H1 (cell line): ENCODE results near the gene FRMD5. TPM values are rescaled to one million over a fixed set of nuclear protein-coding genes. Genes with fewer than 3 reads are reported as not detected.

Source experiments
- CTCF ChIA-PET: fragments of 300-600 bp; sonication (Branson Sonifier 250); formaldehyde crosslinking; loops from one replicate; lab custom pipeline; 2021; ENCODE audit not compliant: partially characterized antibody; lab: Charles Lee
- POLR2A ChIA-PET: fragments of 300-600 bp; sonication (Branson Sonifier 250); formaldehyde crosslinking; loops from one replicate; lab custom pipeline; 2021; ENCODE audit warnings: inconsistent platforms; ENCODE audit not compliant: partially characterized antibody; lab: Charles Lee
- DNase-seq, 2 experiments: peaks; one replicate each; pipeline versions ENCODE4 v3.0.0 to v3.0.0-alpha.2; 2010 to 2022; ENCODE audit warnings: low spot score in 2 of 2, low read depth in 1 of 2, mixed read lengths in 1 of 2
- FAIRE-seq: peaks from 2 replicates; lab custom pipeline; 2011; peaks lifted over from hg19 to GRCh38; lab: Jason Lieb, UNC
- H2AFZ ChIP-seq: 2 replicates; pipeline ENCODE4 v1.8.1; 2012; ENCODE audit warnings: low read length, inconsistent platforms
- H2AK5ac ChIP-seq: 2 replicates; pipeline ENCODE4 v1.6.1; 2013; ENCODE audit warnings: low read depth, low read length
- H2BK120ac ChIP-seq: replicated peaks from 2 replicates; pipeline ENCODE3; 2013; ENCODE audit warnings: low read depth, low read length, inconsistent platforms
- H2BK12ac ChIP-seq: 2 replicates; pipeline ENCODE4 v1.6.1; 2013; ENCODE audit warnings: low read depth, low read length
- H2BK15ac ChIP-seq: 2 replicates; pipeline ENCODE4 v1.6.1; 2013; ENCODE audit warnings: low read length
- H2BK20ac ChIP-seq: 2 replicates; pipeline ENCODE4 v1.6.1; 2013; ENCODE audit warnings: low read length
- H2BK5ac ChIP-seq: 2 replicates; pipeline ENCODE4 v1.6.1; 2013; ENCODE audit warnings: low read depth, low read length
- H3K14ac ChIP-seq: 2 replicates; pipeline ENCODE4 v1.6.1; 2013; ENCODE audit warnings: inconsistent platforms; ENCODE audit not compliant: insufficient read length
- H3K18ac ChIP-seq: 2 replicates; pipeline ENCODE4 v1.6.1; 2013; ENCODE audit warnings: low read length; ENCODE audit errors: extremely low read depth
- H3K23ac ChIP-seq: 2 replicates; pipeline ENCODE4 v1.6.1; 2013; ENCODE audit warnings: inconsistent platforms; ENCODE audit not compliant: insufficient read length
- H3K23me2 ChIP-seq: 2 replicates; pipeline ENCODE4 v1.6.1; 2013; ENCODE audit warnings: low read depth, low read length
- H3K27ac ChIP-seq: 2 replicates; pipeline ENCODE4 v1.6.1; 2011; ENCODE audit warnings: low read depth, low read length, inconsistent platforms
- H3K27me3 ChIP-seq, 4 experiments: replicated peaks in 1 of 4; 1 replicate in 1 of 4; 2 replicates in 3 of 4; pipeline versions ENCODE4 v1.6.1 to v1.8.1; 2011 to 2013; ENCODE audit warnings: low read length in 3 of 4, mild to moderate bottlenecking in 3 of 4, inconsistent platforms in 2 of 4, mixed read lengths in 2 of 4, moderate library complexity in 1 of 4; ENCODE audit not compliant: control insufficient read depth in 3 of 4, insufficient read depth in 3 of 4; ENCODE audit errors: extremely low read depth in 1 of 4
- H3K36me3 ChIP-seq, 4 experiments: 2 replicates each; pipeline versions ENCODE4 v1.6.1 to v1.8.1; 2011 to 2013; ENCODE audit warnings: mild to moderate bottlenecking in 4 of 4, low read length in 3 of 4, moderate library complexity in 2 of 4, control low read depth in 1 of 4, inconsistent platforms in 1 of 4; ENCODE audit not compliant: insufficient read depth in 4 of 4, control insufficient read depth in 2 of 4
- H3K4ac ChIP-seq: replicated peaks from 2 replicates; pipeline ENCODE3; 2013; ENCODE audit warnings: low read length, low read depth, mixed read lengths, inconsistent platforms; ENCODE audit not compliant: insufficient read length
- H3K4me1 ChIP-seq, 4 experiments: replicated peaks in 1 of 4; 1 replicate in 1 of 4; 2 replicates in 3 of 4; pipeline versions ENCODE4 v1.6.1 to v1.8.1; 2011 to 2013; ENCODE audit warnings: low read length in 3 of 4, inconsistent platforms in 2 of 4, mixed read lengths in 1 of 4; ENCODE audit not compliant: insufficient read depth in 4 of 4, control insufficient read depth in 3 of 4
- H3K4me2 ChIP-seq, 2 experiments: 2 replicates each; pipeline versions ENCODE4 v1.6.1 to v1.8.1; 2011 to 2013; ENCODE audit warnings: low read depth in 2 of 2, low read length in 2 of 2, control low read depth in 1 of 2, inconsistent platforms in 1 of 2, mild to moderate bottlenecking in 1 of 2; ENCODE audit not compliant: insufficient read depth in 1 of 2
- H3K4me3 ChIP-seq, 4 experiments: fragments of 200-600, 300-600 bp in 1 of 4; sonication (generic), shearing (Covaris generic), sonication (Bioruptor Twin) in 1 of 4; 2 replicates each; pipeline versions ENCODE4 v1.5.1 to v1.8.1; 2011 to 2016; ENCODE audit warnings: low read length in 4 of 4, low read depth in 3 of 4, control low read depth in 2 of 4, inconsistent platforms in 2 of 4, mild to moderate bottlenecking in 2 of 4, mixed read lengths in 1 of 4, moderate library complexity in 1 of 4; ENCODE audit not compliant: insufficient read depth in 2 of 4; ENCODE audit errors: extremely low read depth in 1 of 4
- H3K56ac ChIP-seq: replicated peaks from 2 replicates; pipeline ENCODE3; 2013; ENCODE audit warnings: low read depth, mild to moderate bottlenecking, mixed read lengths, low read length, inconsistent platforms; ENCODE audit not compliant: insufficient read length
- H3K79me1 ChIP-seq: 2 replicates; pipeline ENCODE4 v1.6.1; 2013; ENCODE audit warnings: low read depth, low read length, control low read depth
- H3K79me2 ChIP-seq, 2 experiments: 2 replicates each; pipeline versions ENCODE4 v1.6.1 to v1.8.1; 2012 to 2013; ENCODE audit warnings: low read length in 2 of 2, mild to moderate bottlenecking in 2 of 2, inconsistent platforms in 1 of 2; ENCODE audit not compliant: insufficient read depth in 2 of 2, control insufficient read depth in 1 of 2
- H3K9ac ChIP-seq, 4 experiments: replicated peaks in 1 of 4; 1 replicate in 1 of 4; 2 replicates in 3 of 4; pipeline versions ENCODE4 v1.6.1 to v1.8.1; 2011 to 2013; ENCODE audit warnings: low read depth in 3 of 4, low read length in 3 of 4, control low read depth in 2 of 4, mild to moderate bottlenecking in 2 of 4, moderate library complexity in 2 of 4, inconsistent platforms in 1 of 4; ENCODE audit errors: extremely low read depth in 1 of 4
- H3K9me3 ChIP-seq, 2 experiments: 2 replicates each; pipeline versions ENCODE4 v1.6.1 to v1.8.1; 2012 to 2013; ENCODE audit warnings: mild to moderate bottlenecking in 2 of 2, moderate library complexity in 2 of 2, control low read depth in 1 of 2, inconsistent platforms in 1 of 2, low read depth in 1 of 2, low read length in 1 of 2, mixed read lengths in 1 of 2; ENCODE audit not compliant: insufficient read depth in 2 of 2
- H4K20me1 ChIP-seq, 2 experiments: replicated peaks in 1 of 2; 2 replicates each; pipeline versions ENCODE3 to v1.8.1; 2011 to 2013; ENCODE audit warnings: inconsistent platforms in 2 of 2, low read length in 2 of 2, mild to moderate bottlenecking in 1 of 2; ENCODE audit not compliant: insufficient read depth in 2 of 2, control insufficient read depth in 1 of 2
- H4K5ac ChIP-seq: 2 replicates; pipeline ENCODE4 v1.6.1; 2013; ENCODE audit warnings: low read length, low read depth, mixed read lengths, inconsistent platforms; ENCODE audit not compliant: insufficient read length
- H4K8ac ChIP-seq: 2 replicates; pipeline ENCODE4 v1.8.0; 2013; ENCODE audit warnings: mild to moderate bottlenecking, moderate library complexity, low read length, inconsistent platforms; ENCODE audit not compliant: insufficient read depth; ENCODE audit errors: extremely low read depth
- H4K91ac ChIP-seq: replicated peaks from 2 replicates; pipeline ENCODE3; 2013; ENCODE audit warnings: low read length, mixed read lengths, inconsistent platforms; ENCODE audit not compliant: insufficient read length
- ASH2L ChIP-seq: fragments of 200-600, 300-600 bp; sonication (generic); IDR thresholded peaks from one replicate; pipeline ENCODE4 v1.7.1; 2017; ENCODE audit warnings: low read length
- BRCA1 ChIP-seq: IDR thresholded peaks from 2 replicates; pipeline ENCODE4 v1.6.1; 2012; ENCODE audit warnings: low read depth, low read length, improper control_type of control experiment
- CTBP2 ChIP-seq: IDR thresholded peaks from 2 replicates; pipeline ENCODE4 v1.7.0; 2011; ENCODE audit warnings: borderline replicate concordance, mild to moderate bottlenecking, moderate library complexity, mixed read lengths, low read length; ENCODE audit not compliant: insufficient read depth, insufficient read length
- HDAC6 ChIP-seq: IDR thresholded peaks from one replicate; pipeline ENCODE4 v1.7.1; 2012; ENCODE audit warnings: low read depth, mild to moderate bottlenecking, inconsistent platforms, low read length, moderate library complexity
- JUND ChIP-seq: IDR thresholded peaks from 2 replicates; pipeline ENCODE4 v1.6.1; 2011; ENCODE audit warnings: mild to moderate bottlenecking, improper control_type of control experiment, low read length
- PHF8 ChIP-seq: fragments of 200-600 bp; sonication (generic); conservative IDR thresholded peaks from 2 replicates; pipeline ENCODE4 v1.7.1; 2012; ENCODE audit warnings: low read depth, mild to moderate bottlenecking, inconsistent platforms, low read length, moderate library complexity
- POLR2AphosphoS5 ChIP-seq: IDR thresholded peaks from 2 replicates; pipeline ENCODE4 v1.6.1; 2011; ENCODE audit warnings: low read depth, low read length
- POU5F1 ChIP-seq: IDR thresholded peaks from 2 replicates; pipeline ENCODE4 v1.6.1; 2011; ENCODE audit warnings: low read depth, mild to moderate bottlenecking, low read length, moderate library complexity
- RAD21 ChIP-seq, 2 experiments: IDR thresholded peaks in 1 of 2; conservative IDR thresholded peaks in 1 of 2; 2 replicates each; pipeline ENCODE4 v1.6.1; 2011; ENCODE audit warnings: low read depth in 2 of 2, low read length in 2 of 2, improper control_type of control experiment in 1 of 2, inconsistent platforms in 1 of 2, mild to moderate bottlenecking in 1 of 2, moderate library complexity in 1 of 2
- RNF2 ChIP-seq: fragments of 200-900, 300-1000 bp; sonication (generic); IDR thresholded peaks from 2 replicates; pipeline ENCODE4 v1.7.1; 2016; ENCODE audit warnings: borderline replicate concordance, low read depth, mild to moderate bottlenecking, antibody characterized with exemption, low read length; ENCODE audit not compliant: poor library complexity, severe bottlenecking; ENCODE audit errors: missing control alignments
- SP1 ChIP-seq: IDR thresholded peaks from 2 replicates; pipeline ENCODE4 v1.6.1; 2011; ENCODE audit warnings: low read depth, low read length
- TAF7 ChIP-seq: optimal IDR thresholded peaks from 2 replicates; pipeline ENCODE3; 2011; ENCODE audit warnings: low read depth, mild to moderate bottlenecking, inconsistent platforms, low read length, moderate library complexity, borderline replicate concordance
- WGBS, 2 experiments: shearing (Covaris generic) in 1 of 2; methylation state at CpG; one replicate each; pipeline versions ENCODE4 v1.1.6 to v1.1.7; 2013 to 2015; ENCODE audit warnings: low lambda C conversion rate in 2 of 2, mixed read lengths in 2 of 2, inconsistent platforms in 1 of 2, low coverage in 1 of 2, missing lambda C conversion rate in 1 of 2; ENCODE audit not compliant: insufficient replicate concordance in 2 of 2, insufficient coverage in 1 of 2, insufficient read length in 1 of 2; ENCODE audit errors: extremely low coverage in 1 of 2, missing lambda C conversion rate in 1 of 2; 5-methylcytosine and 5-hydroxymethylcytosine counted together
- polyA plus RNA-seq, 7 experiments: library from polyadenylated mRNA; depleted of rRNA in 3 of 7; stranded (reverse) in 5 of 7; unstranded in 2 of 7; fragments of >200 nt in 5 of 7; fragments of 200-250 nt in 2 of 7; gene quantifications; 1 replicate in 5 of 7; 2 replicates in 1 of 7; 4 replicates in 1 of 7; pipeline versions ENCODE4 v1.2.1 to v1.2.3, GENCODE V29; 2011 to 2013; ENCODE audit warnings: missing spikeins in 2 of 7, mixed read lengths in 2 of 7
- total RNA-seq: library from RNA; stranded (reverse); fragmentation: NEBNext Ultra II Directional; extraction: Animal tissue kit (Norgen Biotek cat#: 25700); gene quantifications from 2 replicates; pipeline ENCODE4 v1.2.1, GENCODE V29; 2021

FRMD5 gene
- total and polyA plus RNA-seq, 2 of the 8 experiments (the other 6 are each of a cell fraction or from before 2014, with no cell fraction given), result 10.1 to 12.6 TPM

- POLR2A ChIA-PET, result interaction anchor here (1.0 kb wide), 1 partner anchor 320 kb away, joined by 3 read pairs; no protein-coding TSS in a partner anchor
- WGBS, 2 experiments, result 76% methylated on average over 1 of the region's 1 CpG; no CpG with 5 or more reads in 1 of the 2 experiments
- CTCF ChIA-PET, result interaction anchor here (0.6 to 1.0 kb wide), 3 partner anchors 263 to 318 kb away, joined by 3 read pairs; no protein-coding TSS in a partner anchor
These were observed 27.4 kb upstream of the FRMD5 start for GRCh38 chr15:44222478-44222877.

More at GRCh38 chr15:44222478-44222877, 27.4 kb upstream of the FRMD5 start:
- Histone ChIP-seq H3K79me2 (no peaks in the 10 kb centered on the region), H3K4me3 (no peak overlapping the region), H2BK12ac (no peak overlapping the region), H4K5ac (no peak overlapping the region), H3K79me1 (no peaks in the 10 kb centered on the region), H2BK15ac (no peak overlapping the region), H2BK20ac (no peak overlapping the region), H4K91ac (no peak overlapping the region), H3K27ac (no peak overlapping the region), H3K36me3 (no peaks in the 10 kb centered on the region), H3K9me3 (no peaks in the 10 kb centered on the region), H3K27me3 (no peaks in the 10 kb centered on the region), H3K4me1 (peaks cover 0 to 5% (median 2%) of the 10 kb centered on the region in 4 experiments; a peak in 2 of 7 replicates), H3K18ac (no peak overlapping the region), H3K9ac (no peak overlapping the region), H4K20me1 (no peaks in the 10 kb centered on the region), H2AFZ (no peak overlapping the region), H3K4ac (no peak overlapping the region), H3K56ac (no peak overlapping the region), H3K14ac (no peak overlapping the region), H2AK5ac (no peak overlapping the region), H2BK120ac (no peak overlapping the region), H3K23ac (no peak overlapping the region), H3K23me2 (no peaks in the 10 kb centered on the region), H3K4me2 (no peak overlapping the region), H2BK5ac (no peak overlapping the region), H4K8ac (no peak overlapping the region)
- DNase-seq (no peak), FAIRE-seq (no peak)
- TF ChIP-seq RNF2 (no peak), HDAC6 (no peak), RAD21 (IDR thresholded peaks at IDR 0.05 in 1 of 2, conservative IDR thresholded peaks at IDR 0.05 in 1 of 2; ENCODE audit: low read depth in 2 of 2, low read length in 2 of 2) (no peak), PHF8 (no peak), ASH2L (no peak), JUND (no peak), SP1 (no peak), TAF7 (no peak), POU5F1 (no peak), BRCA1 (no peak), CTBP2 (no peak), POLR2AphosphoS5 (no peak)
